PC-3 (cell line): Measurements from ENCODE around the gene SLC25A6.

Experiments
- EZH2 ChIP-seq: fragments of 300-600 bp; sonication (generic); IDR thresholded peaks from one replicate; pipeline ENCODE4 v1.6.1; 2017; ENCODE audit warnings: antibody characterized with exemption, mild to moderate bottlenecking, low read length; ENCODE audit not compliant: unreplicated experiment
- EZH2phosphoT487 ChIP-seq: fragments of 300-600 bp; sonication (generic); IDR thresholded peaks from 2 replicates; pipeline ENCODE4 v1.6.1; 2018; ENCODE audit warnings: mild to moderate bottlenecking, antibody characterized with exemption, low read length, borderline replicate concordance

DNA sequence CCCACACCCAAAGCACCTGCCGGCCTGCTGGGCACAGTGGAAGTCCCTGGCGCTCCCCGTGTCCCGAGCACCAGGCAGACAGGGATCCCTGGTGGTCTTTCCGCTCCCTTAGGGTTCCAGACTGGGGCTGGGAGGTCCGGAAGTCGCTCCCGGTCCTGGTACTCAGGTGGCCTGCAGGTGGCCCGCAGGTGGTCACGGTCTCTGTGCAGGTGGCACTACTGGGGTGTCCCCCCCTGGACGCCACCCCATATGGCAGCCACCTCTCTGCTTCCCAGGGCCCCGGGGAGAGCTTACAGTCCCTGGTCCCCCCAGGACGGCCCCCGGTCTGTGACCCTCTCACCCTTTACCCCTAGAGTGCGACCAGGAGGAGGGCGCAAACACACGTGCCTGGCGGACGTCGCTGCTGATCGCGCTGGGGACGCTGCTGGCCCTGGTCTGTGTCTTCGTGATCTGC lies 13.6 kb downstream of the SLC25A6 start:
- TF ChIP-seq EZH2phosphoT487: no peak
- no peak for TF ChIP-seq EZH2
